GDM1 (cell line): ENCODE data around the gene GRB10.

Experiments
- DNase-seq: peaks from one replicate; lab custom pipeline; 2025; lab: John Stamatoyannopoulos, UW

The GRB10 gene

GRCh38 chr7:50653126-50653864 is 129.4 kb downstream of the GRB10 start:
- no peak for DNase-seq

- no peak for DNase-seq
These were observed 130.1 kb downstream of the GRB10 start for GRCh38 chr7:50652400-50653125.

GRCh38 chr7:50651271-50651989 is 131.3 kb downstream of the GRB10 start:
- no peak for DNase-seq

GRCh38 chr7:50650057-50650664 is 132.5 kb downstream of the GRB10 start:
- DNase-seq, result no peak

- DNase-seq, result no peak
These were observed 133.3 kb downstream of the GRB10 start for GRCh38 chr7:50649259-50649885.

- DNase-seq, result no peak
These were observed 134.0 kb downstream of the GRB10 start for GRCh38 chr7:50648570-50649169.

- DNase-seq, result no peak
These were observed 134.6 kb downstream of the GRB10 start for GRCh38 chr7:50648076-50648475.

GRCh38 chr7:50647286-50647980 is 135.3 kb downstream of the GRB10 start:
- no peak for DNase-seq

- DNase-seq, result no peak
These were observed 136.6 kb downstream of the GRB10 start for GRCh38 chr7:50646069-50646468.

GRCh38 chr7:50645186-50645585 is 137.5 kb downstream of the GRB10 start:
- no peak for DNase-seq

- DNase-seq, result no peak
These were observed 138.1 kb downstream of the GRB10 start for GRCh38 chr7:50644586-50644985.

- no peak for DNase-seq
These were observed 138.6 kb downstream of the GRB10 start for GRCh38 chr7:50644114-50644513.

GRCh38 chr7:50641442-50642405 is 141.0 kb downstream of the GRB10 start:
- DNase-seq, result no peak

- DNase-seq, result no peak
These were observed 141.9 kb downstream of the GRB10 start for GRCh38 chr7:50640779-50641178.

GRCh38 chr7:50640256-50640655 is 142.4 kb downstream of the GRB10 start:
- DNase-seq, result no peak

- DNase-seq, result no peak
These were observed 144.7 kb downstream of the GRB10 start for GRCh38 chr7:50637725-50638643.

GRCh38 chr7:50634378-50634777 is 148.3 kb downstream of the GRB10 start:
- DNase-seq, result no peak

GRCh38 chr7:50633414-50633710 is 149.3 kb downstream of the GRB10 start:
- no peak for DNase-seq
